AG10803 (cell line): ENCODE measurements around the gene HOXA5.

Source experiments
- DNase-seq: peaks from one replicate; pipeline ENCODE4 v3.0.0; 2010; ENCODE audit warnings: low read depth
- H3K4me3 ChIP-seq: 2 replicates; pipeline ENCODE4 v1.5.1; 2011; ENCODE audit warnings: mild to moderate bottlenecking, low read length, control low read depth
- CTCF ChIP-seq: conservative IDR thresholded peaks from 2 replicates; pipeline ENCODE4 v1.5.1; 2011; ENCODE audit warnings: mild to moderate bottlenecking, low read length, control low read depth, inconsistent platforms

The HOXA5 gene

GRCh38 chr7:27159266-27160144, 16.0 kb upstream of the HOXA5 start:
- DNase-seq: no peak
- TF ChIP-seq CTCF: no peak
- no peak overlapping the region for H3K4me3 ChIP-seq

- H3K4me3 ChIP-seq: no peak overlapping the region
- DNase-seq: no peak
- no peak for TF ChIP-seq CTCF
Measured at GRCh38 chr7:27158436-27159265, 15.2 kb upstream of the HOXA5 start.

- DNase-seq: no peak
- no peak for TF ChIP-seq CTCF
- H3K4me3 ChIP-seq: no peak overlapping the region
Measured at GRCh38 chr7:27157702-27158431, 14.4 kb upstream of the HOXA5 start.

- TF ChIP-seq CTCF: no peak
- peak overlapping the region; percentile 77 for H3K4me3 ChIP-seq
- peak; percentile 44 for DNase-seq
Measured at GRCh38 chr7:27156916-27157701, 13.6 kb upstream of the HOXA5 start.

GRCh38 chr7:27156508-27156898, 13.0 kb upstream of the HOXA5 start, which contains the start of gene HOXA7:
Gene HOXA7, minus strand, starts transcription at chr7:27156675. Its CDS starts 130 bp downstream, at chr7:27156545.
- DNase-seq: peak; percentile 74
- TF ChIP-seq CTCF: no peak
- peak within 1 kb of the TSS; percentile 77 for H3K4me3 ChIP-seq

- TF ChIP-seq CTCF: no peak; the same call in 1 of the 2 replicates
- H3K4me3 ChIP-seq: peak overlapping the region; percentile 77
- peak; percentile 45 for DNase-seq
Measured at GRCh38 chr7:27155816-27156507, 12.5 kb upstream of the HOXA5 start.
